GM12891 (cell line): ENCODE results near the gene LTBR.
A peak's percentile ranks its signal among the peaks of the same experiment; 100 is the strongest.
"Not testable (repeated sequence)": the region's sequence is repeated elsewhere in the genome, so short reads cannot be mapped to it uniquely, and the experiment has no call there.

ENCODE experiments used
- DNase-seq: peaks from one replicate; pipeline ENCODE4 v3.0.0; 2011; ENCODE audit warnings: low spot score; ENCODE audit not compliant: insufficient read length
- FAIRE-seq: peaks from 2 replicates; lab custom pipeline; 2011; peaks lifted over from hg19 to GRCh38; lab: Jason Lieb, UNC
- PAX5 ChIP-seq: IDR thresholded peaks from 2 replicates; pipeline ENCODE4 v1.6.1; 2011; ENCODE audit warnings: low read length, moderate library complexity, mild to moderate bottlenecking; ENCODE audit not compliant: insufficient read depth, severe bottlenecking
- POLR2A ChIP-seq: IDR thresholded peaks from 2 replicates; pipeline ENCODE4 v1.6.1; 2011; ENCODE audit warnings: low read depth, low read length, control low read depth
- POLR2AphosphoS5 ChIP-seq: IDR thresholded peaks from 2 replicates; pipeline ENCODE4 v1.6.1; 2011; ENCODE audit warnings: low read depth, low read length, control low read depth
- POU2F2 ChIP-seq: IDR thresholded peaks from 2 replicates; pipeline ENCODE4 v1.6.1; 2011; ENCODE audit warnings: low read depth, mild to moderate bottlenecking, control low read depth, low read length, moderate library complexity
- SPI1 ChIP-seq: IDR thresholded peaks from 2 replicates; pipeline ENCODE4 v1.6.1; 2011; ENCODE audit warnings: low read depth, low read length, control low read depth
- TAF1 ChIP-seq: IDR thresholded peaks from 2 replicates; pipeline ENCODE4 v1.6.1; 2011; ENCODE audit warnings: low read depth, low read length, control low read depth

The LTBR gene

GRCh38 chr12:6338955-6339354 lies 45.0 kb upstream of the LTBR start:
- TF ChIP-seq POLR2A (no peak), TAF1 (no peak), SPI1 (no peak), POU2F2 (no peak), POLR2AphosphoS5 (no peak), PAX5 (no peak)
- DNase-seq (no peak), FAIRE-seq (peak; percentile 28)

- DNase-seq = no peak
These were observed 43.8 kb upstream of the LTBR start for GRCh38 chr12:6340032-6340638.

GRCh38 chr12:6340745-6341416 lies 43.1 kb upstream of the LTBR start:
- peak; percentile 5 for FAIRE-seq
- no peak for TF ChIP-seq POLR2A
- no peak for TF ChIP-seq PAX5
- TF ChIP-seq POU2F2 = peak; percentile 14; the same call in 1 of the 2 replicates
- no peak for TF ChIP-seq SPI1
- no peak for TF ChIP-seq POLR2AphosphoS5
- TF ChIP-seq TAF1 = no peak
- no peak for DNase-seq

More at GRCh38 chr12:6340032-6340638, 43.8 kb upstream of the LTBR start:
- TF ChIP-seq POU2F2 (no peak), TAF1 (no peak)
- peak; percentile 77 for FAIRE-seq

GRCh38 chr12:6341417-6342139 lies 42.4 kb upstream of the LTBR start, which contains the start of gene TNFRSF1A:
Gene TNFRSF1A (minus strand): TSS chr12:6342076. CDS start chr12:6341814, 262 bp downstream.
- TF ChIP-seq TAF1 = 0 out of 2 replicates have a peak, but pooled peaks have one; percentile 5
- TF ChIP-seq PAX5 = no peak
- no peak; the same call in 1 of the 2 replicates for TF ChIP-seq POLR2AphosphoS5
- TF ChIP-seq SPI1 = peak; percentile 22; the same call in 1 of the 2 replicates
- 0 out of 2 replicates have a peak, but pooled peaks have one; percentile 30 for TF ChIP-seq POU2F2
- DNase-seq (no peak), FAIRE-seq (peak; percentile 76)

DNA sequence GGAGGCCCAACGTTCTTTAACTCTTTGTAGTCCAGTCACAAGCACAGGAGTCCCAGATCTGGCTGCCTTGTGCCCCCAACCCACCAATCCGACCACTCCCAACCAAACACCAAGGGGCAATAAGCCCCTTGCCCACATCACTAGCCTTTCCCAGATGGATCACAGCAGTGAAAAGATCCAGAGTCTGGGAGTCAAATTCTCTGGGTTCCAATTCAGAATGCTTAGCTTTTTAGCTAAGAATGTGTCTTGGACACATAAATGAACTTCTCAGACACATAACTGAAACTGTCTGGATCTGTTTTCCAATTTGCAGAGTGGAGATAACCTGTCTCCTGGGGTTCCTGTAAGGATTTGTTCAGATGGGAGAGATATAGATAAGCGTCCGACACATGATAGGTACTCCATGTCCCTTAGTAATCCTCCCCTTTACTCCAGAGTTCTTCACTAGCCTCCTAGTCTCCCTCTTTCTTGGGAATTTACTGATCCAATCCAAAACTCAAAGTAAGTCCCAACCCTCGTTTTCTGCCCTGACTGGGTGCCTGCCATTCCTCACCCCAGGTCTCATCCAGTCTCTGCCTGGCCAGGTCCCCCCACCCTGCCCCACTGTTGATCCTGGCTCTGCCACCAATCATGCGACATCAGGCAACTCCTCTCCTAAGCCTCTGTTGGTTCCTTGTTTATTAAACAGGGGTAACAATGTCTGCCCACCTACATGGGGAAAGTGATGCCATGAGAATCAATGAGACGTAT lies 41.6 kb upstream of the LTBR start:
- TF ChIP-seq TAF1 = no peak
- TF ChIP-seq PAX5 = no peak
- no peak for TF ChIP-seq POLR2AphosphoS5
- TF ChIP-seq SPI1 = no peak
- DNase-seq (no peak), FAIRE-seq (no peak)

GRCh38 chr12:6343518-6343917 lies 40.4 kb upstream of the LTBR start:
- no peak for DNase-seq
- TF ChIP-seq SPI1 (no peak), POLR2AphosphoS5 (no peak), POLR2A (no peak), TAF1 (no peak), POU2F2 (no peak), PAX5 (no peak)
- FAIRE-seq = no peak

DNA sequence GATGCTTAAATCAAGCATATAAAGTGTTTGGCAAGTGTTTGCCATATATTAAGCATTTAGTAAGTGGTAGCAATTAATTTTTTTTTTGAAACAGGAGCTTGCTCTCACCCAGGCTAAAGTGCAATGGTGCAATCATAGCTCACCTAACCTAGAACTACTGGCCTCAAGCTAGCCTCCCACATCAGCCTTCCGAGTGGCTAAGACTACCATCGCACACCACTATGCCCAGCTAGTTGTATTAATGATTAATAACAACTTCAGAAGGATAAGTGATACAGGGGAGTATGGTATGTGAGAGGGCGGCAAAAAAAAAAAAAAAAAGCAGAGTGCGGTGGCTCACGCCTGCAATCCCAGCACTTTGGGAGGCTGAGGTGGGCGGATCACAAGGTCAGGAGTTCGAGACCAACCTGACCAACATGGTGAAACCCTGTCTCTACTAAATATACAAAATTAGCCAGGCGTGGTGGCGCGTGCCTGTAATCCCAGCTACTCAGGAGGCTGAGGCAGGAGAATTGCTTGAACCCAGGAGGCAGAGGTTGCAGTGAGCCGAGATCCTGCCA lies 39.8 kb upstream of the LTBR start:
- not testable (repeated sequence) for DNase-seq

DNA sequence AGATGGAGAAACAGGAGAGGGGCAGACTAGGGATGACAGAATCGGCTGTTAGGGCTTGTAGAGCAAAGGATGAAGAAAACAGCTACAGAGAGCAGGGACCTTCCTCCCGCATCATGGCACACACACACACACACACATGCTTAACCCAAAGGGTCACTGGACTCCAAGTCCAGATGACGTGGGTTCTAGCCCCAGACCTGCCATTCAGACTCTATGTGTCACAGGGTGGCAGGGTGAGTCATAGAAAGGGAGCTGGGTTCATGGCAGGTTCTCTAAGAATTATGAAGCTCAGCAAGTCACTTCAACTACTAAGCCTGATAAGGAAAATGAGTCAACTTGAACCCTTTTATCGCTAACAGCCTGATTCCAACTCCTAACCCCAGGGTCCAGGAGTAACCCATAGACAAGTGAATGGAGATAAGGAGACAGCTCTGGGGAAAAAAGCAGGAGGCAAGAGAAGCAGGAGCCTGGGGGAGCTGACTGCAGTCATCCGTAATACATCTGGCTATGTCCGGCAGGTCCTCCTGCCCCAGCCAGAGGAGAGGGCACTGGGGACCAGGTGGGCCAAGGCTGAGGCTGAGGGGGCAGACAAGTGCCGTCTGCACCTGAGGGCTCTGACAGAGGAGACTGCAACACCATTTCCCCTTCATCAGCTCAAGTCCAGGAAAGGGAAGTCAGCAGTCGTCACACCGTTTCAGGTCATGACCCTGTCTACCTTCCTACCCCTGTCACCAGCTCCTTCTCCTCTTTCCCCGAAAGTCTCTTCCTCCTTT lies 38.5 kb upstream of the LTBR start:
- no peak for FAIRE-seq
- DNase-seq = no peak

More for the DNA sequence above, 39.8 kb upstream of the LTBR start:
- FAIRE-seq = not testable (repeated sequence)

More for the DNA sequence above, 38.5 kb upstream of the LTBR start:
- TF ChIP-seq POU2F2 (no peak), SPI1 (peak; percentile 45), TAF1 (no peak)
